NCI-H2029 (cell line): ENCODE measurements around the gene MRPS27.
"Not testable (repeated sequence)": the region's sequence is repeated elsewhere in the genome, so short reads cannot be mapped to it uniquely, and the experiment has no call there.

Source experiments
- DNase-seq: peaks from one replicate; lab custom pipeline; 2025; lab: John Stamatoyannopoulos, UW

The MRPS27 gene

GRCh38 chr5:72325566-72326305 is 5.7 kb upstream of the MRPS27 start:
- no peak for DNase-seq

DNA sequence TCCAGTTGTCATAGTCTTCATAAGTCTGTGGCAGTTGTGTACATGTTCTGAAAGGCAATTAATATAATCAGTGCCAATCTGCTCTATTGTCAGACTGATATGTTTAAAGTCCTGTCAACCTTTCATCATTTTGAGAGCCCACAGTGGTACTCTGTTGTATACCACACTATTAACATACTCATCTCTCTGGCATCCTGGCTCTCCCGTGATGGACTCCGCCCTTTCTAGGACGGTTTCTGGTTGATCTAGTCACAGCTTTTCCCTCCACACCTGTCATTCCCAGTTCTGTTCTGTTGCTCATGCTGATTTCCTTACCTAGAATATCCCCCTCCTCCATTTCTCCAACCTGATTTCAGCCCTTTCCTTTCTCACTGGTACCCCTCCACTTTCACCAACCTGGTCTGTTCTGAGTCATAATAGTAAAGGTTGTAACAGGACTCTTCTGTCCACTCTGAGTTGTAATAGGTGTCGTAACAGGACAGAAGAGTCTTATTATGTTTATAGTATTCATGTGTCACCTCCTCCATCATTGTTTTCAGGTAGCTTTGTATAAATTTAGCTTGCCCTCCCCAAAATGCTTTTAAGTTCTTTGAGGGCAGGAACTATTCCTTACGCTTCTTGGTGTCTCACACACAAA is 4.3 kb upstream of the MRPS27 start:
- DNase-seq = no peak

DNA sequence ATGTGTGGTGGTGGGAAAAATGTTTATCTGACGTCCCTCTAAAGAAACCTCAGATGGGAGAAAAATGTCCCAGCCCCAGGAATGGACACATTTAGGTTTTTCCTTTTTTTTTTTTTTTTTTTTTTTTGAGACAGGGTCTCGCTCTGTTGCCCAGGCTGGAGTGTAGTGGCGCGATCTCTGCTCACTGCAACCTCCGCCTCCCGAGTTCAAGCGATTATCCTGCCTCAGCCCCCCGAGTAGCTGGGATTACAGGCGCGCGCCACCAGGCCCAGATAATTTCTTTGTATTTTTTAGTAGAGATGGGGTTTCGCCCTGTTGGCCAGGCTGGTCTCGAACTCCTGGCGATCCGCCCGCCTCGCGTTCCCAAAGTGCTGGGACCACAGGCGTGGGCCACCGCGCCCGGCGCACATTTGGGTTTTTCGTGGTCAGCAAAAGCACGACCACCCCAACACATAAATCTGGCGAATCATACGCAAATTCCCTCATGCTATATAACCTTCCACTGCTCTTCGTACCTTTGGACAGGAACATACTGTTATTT is 535 bp downstream of the MRPS27 start:
- DNase-seq = not testable (repeated sequence)

DNA sequence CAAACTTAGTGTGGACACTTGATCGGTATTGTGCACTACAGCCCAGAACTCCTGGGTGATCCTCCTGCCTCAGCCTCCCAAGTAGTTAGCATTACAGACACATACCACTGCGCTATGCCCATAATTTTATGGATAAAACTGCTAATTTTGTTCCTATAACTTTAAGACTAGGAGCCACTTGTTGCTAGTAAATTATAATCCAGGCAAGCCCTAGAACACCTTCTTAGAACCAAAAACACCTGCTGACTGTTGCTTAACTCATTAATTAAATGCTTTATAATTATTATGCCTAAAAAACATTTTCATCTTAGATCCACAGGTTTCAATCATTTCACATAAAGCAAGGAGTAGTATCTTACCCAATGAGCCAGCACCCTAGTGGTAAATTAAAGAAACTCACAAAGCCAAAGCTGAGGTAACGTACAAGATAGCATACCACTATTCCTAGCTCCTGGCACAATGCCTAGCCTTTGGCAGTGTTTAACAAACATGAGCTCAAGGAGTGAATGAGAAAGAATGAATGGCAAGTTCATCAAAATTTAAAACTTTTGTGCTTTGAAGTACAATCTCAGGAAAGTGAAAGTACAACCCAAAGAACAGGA is 5.4 kb downstream of the MRPS27 start:
- DNase-seq = peak; percentile 41

DNA sequence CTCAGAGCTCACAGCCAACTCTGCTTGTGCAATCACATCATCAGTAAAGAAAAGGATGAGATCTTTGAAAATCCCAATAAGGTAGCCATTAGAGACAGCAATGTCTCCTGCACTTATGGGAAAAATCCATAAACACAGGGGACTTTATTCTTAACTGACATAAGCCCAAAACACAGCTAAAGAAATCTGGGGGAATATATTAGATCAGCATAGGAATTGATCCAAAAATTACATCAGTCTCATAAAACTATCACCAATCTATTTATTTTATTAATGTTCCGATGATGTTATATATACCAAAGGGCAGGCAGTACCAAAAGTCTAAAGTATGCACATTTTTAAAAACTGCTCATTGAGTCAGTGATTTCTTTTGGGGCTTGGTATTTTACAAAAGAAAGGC is 6.9 kb downstream of the MRPS27 start:
- DNase-seq = no peak

GRCh38 chr5:72308853-72309191 is 11.2 kb downstream of the MRPS27 start:
- DNase-seq = no peak

DNA sequence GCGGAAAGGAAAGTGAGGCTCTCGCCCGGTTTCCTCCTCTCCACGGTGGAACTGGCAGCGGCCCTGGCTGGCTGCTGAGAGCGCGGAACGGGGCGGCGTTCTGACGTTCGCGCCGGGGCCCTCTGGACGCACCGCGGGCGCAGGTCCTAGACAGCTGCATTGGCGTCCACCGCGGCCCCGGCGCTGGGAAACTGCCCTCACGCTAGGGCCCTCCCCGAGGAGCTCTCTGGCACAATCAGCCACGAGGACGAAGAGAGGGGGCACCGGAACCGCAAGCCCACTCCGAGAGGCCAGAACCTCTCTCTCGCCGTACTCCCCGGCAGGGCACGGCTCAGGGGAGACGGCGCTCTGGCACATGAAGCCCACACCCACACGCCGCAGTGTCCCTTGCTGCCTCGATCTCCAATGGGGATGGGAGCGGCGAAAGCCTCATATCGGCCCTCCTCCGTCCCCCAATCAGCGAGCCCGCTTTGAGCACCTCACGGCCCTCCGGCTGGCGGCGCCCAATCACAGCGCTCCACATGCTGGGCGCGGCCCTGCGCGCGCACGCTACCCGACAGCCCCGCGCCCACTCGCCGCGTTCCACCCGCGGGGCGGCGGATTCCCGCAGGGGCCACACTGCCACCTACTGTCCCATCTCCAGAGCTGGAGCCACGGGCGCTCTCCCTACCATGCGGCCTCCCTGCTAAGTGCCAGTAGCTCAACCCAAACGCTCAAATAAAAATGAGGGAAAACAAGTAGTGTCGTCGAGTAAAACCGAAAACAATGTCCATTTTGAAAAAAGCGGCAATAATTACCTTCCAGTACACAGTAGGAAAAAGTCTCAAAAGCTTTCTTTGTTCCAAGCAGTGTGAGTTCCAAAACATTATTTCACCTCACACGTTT is 11.8 kb downstream of the MRPS27 start:
- DNase-seq = peak; percentile 98

DNA sequence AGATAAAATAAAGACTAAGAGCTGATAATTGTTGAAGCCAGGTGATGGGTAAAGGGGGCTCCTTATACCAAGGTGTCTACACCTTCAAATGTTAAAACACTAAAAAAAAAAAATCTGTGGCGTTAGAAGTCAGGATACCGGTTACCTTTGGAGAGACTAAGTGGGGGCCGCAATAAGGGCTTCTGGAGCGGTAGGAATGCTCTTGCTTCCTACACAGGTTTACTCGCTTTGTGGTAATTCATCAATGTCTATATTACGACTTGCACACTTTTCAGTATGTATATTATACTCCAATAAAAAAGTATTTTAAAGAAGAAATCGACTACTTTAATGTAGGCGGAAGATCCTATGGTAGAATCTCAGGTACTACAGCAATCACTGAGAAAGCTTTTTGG is 12.5 kb downstream of the MRPS27 start:
- no peak for DNase-seq

DNA sequence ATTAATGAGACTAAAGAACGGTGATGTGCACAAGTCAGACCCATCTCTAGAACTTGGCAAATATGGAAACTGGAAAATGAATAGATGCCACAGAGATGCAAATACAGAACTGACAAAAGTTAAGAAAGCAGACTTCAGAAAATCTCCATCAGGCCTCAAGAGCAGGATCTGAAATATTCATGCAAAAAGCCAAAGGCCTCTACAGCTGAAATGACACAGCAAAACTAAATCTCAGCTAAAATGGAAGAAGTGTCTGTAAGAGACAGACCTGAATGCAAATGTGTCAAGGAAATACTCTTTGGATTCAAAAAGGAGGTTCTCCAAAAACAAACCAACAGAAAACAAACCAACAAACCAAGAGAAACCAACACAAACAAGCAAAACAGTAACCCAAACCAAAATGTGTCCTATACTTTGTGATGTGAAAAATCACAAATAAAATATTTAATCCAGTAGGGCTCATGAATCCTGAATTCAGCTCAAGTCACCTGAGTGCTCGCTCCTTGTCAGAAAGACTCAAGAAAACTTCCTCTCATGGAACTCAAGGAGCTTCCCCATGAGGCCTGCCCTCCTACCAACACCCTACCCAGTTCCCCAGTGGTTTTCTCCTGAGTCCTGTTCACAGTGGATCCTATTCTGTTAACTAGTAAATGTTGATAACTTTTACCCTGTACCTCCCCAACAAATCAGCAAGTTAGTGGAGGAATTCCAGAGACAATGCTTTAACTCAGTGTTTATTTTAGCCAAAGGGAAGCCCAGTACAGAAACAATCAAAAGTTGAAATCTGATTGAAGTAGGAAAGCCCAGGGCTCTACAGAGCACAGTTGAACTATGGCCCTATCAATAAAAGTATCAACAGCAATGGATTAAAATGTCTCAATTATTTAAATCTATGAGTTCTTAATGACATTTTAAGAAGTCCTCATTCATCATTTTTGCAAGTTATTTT is 14.6 kb downstream of the MRPS27 start:
- DNase-seq = no peak

DNA sequence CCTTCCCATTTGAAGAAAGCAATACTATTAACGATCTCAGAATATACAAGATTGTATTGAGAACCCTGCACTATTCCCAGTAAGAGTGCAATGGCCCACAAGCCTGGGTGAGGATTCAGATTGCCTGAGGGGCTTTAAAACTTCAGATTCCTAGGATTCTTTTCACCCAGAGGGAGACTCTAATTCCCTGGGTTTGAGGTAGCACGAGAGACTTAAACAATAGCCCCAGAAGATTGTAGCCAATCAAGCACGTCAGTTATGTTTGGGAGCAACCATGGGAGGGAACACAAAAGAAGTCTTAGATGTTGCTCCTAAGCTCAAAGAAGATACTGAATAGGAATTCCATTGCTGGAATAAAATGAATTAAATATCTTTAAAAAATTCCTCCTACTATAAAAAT is 17.9 kb downstream of the MRPS27 start:
- no peak for DNase-seq

- DNase-seq = no peak
These were observed 18.5 kb downstream of the MRPS27 start for GRCh38 chr5:72301557-72301956.

DNA sequence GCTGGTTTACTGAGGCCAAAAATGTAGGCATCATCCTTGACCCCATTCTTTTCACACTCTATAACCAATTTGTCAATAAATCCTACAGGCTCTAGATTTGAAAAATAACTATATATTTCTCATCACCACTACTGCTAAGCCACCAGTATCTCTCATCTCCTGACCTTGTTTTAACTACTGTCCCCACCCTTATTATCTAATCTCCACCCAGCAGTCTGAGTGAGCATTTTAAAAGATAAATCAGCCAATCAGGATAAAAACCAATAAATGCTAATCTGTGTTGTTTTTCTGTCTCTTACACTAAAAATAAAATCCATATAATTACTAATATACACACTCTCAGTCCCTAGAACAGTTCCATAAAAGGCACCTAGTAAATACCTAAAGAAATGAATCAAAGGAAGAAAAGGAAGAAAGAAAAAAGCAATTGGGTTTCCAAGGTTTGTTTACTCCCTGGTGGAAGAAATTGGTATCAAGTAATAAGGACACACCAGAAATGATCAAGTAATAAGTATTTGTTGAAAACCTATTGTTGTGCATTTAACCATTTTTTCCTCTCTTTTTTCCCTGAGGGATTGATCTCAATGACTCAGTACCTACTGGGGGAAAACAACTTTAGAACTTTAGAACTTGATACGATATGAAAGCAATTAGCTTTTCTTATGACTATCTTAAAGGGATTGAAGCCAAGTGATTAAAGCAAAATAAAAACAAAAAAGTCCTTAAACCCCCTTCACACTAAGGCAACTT is 19.3 kb downstream of the MRPS27 start:
- no peak for DNase-seq

- peak; percentile 21 for DNase-seq
These were observed 21.3 kb downstream of the MRPS27 start for GRCh38 chr5:72298711-72299110.

GRCh38 chr5:72298136-72298535 is 21.9 kb downstream of the MRPS27 start:
- DNase-seq = not testable (repeated sequence)

DNA sequence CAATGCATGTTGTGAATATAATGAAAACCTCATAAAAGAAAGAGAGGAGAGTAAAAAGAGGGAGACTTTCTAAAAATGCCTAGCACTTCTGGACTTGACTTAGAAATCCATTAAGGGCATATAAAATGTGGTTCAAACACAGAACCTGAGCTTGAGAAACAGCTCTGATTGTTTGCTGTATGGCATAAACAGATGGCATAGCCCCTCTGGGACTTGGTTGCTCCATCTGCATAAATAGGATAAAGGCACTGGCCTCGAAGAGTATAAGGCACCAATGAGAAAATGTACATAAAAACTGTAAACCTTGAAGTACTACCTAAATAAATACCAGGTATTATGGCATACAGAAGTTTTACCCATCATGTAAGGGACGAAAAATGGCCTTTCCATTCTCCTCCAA is 23.8 kb downstream of the MRPS27 start:
- no peak for DNase-seq

DNA sequence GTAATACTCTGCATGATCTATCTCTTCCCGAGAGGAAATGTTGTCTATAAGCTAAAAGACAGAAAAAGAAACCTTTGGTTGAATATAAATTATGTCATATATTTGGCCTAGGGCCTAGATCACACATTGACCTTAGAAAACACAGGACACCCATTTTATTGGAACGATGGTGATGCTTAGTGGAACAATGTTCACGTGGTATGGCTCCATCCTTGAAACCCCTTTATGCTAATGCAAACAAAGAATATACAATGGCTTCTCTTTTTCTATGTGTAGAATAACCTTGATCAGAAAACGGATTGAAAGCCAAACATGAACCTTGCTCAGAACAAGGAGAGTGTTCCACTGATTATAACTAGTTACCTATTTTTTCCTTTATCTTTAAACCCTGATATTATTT is 24.5 kb downstream of the MRPS27 start:
- DNase-seq = no peak

DNA sequence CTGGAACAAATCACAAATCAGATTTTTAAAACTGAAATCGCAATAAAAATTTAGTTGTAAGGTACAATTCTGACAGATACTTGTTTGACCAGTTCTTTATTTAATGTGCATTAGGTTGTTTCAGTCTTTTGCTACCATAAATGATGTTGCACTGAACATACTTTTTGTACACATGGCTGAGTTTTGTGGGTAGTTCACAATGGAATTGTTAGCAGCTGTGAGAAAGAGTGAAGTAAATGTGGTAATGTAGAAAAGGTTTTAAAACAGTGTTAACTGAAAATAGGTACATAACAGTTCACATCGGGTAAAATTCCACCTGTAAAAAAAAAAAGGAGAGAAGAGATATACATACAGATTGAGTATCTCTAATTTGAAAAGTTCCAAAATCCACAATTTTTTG is 25.6 kb downstream of the MRPS27 start:
- DNase-seq = no peak

- no peak for DNase-seq
These were observed 26.5 kb downstream of the MRPS27 start for GRCh38 chr5:72293495-72294055.

DNA sequence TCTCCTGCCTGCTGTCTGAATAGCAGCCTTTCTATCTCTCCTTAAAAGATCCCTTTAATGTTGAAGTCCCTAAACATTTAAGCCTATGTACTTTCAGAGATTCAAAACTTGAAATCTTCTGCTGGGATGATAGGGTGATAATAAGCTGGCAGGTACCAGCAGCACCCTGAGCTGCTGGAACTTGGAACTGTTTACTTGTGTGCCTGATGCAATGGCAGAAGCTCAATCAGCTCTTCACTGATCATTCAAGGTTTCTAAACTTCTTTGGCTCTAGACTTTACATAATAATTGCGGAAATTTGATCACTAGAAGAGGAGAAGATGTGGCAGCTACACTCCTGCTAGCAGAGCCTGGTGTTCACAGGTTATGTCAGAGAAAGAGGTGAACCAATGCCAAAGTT is 27.6 kb downstream of the MRPS27 start:
- DNase-seq = no peak

DNA sequence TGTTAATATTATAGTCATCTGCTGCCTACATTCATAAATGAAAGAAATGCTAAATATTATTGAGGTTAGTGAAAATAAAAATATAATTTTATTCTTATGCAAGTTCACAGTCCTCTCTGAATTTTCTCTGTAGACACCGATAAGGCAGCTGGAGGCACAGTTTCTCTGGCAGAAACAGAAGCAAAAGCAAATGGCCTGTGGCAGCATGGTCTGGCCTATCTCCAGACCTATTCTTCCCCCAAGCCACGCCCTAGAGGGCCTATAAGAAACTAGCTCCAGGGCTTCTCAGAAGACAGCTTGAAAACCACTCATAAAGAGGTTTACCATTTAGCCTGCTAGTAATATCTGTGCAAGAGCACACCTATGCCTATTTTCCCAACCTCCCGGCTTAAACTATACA is 28.4 kb downstream of the MRPS27 start:
- no peak for DNase-seq
